Right hindlimb (tissue), 1 donor: ENCODE measurements around the gene WDR82.

Source experiments
- DNase-seq: peaks from one replicate; pipeline ENCODE4 v3.0.0-alpha.2; 2018

WDR82 gene

DNA sequence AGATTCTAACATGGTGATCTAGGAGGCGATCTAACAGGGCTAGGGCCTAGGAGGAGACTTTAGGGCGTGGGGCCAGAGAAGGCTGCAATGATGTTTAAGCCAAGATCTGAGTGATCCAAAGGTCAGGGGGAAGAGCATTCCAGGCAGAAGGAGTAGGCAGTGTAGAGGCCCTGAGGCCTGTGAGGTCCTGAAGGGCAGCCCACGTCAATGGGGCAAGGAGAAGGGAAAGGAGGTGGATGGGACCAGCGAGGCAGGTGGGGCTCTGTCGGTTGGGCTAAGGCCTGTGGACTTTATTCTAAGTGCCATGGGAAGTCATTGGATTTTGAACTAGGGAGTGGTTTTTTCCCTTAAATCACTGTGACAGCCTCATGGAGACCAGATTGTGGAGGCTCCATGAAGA, 27.5 kb upstream of the WDR82 start:
- DNase-seq: no peak

DNA sequence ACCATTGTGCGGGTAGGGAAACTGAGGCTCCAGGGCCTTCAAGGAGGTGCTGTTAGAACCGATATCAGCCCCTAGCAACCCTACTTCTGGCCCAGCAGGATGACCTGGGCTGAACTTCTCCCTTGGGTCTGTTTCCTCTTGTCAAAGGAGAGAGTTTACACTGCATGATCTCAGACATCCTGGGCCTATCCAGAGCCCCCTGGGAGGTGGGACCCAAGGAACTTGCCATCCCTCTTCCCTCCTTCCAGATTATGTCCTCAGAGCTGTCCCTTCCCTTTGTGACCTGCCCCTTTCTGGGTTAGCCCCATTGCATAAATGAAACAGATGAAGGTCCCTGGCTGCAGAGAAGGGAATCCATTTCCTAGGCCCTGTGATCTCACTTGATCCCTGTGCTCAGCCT, 25.4 kb upstream of the WDR82 start:
- no peak for DNase-seq

DNA sequence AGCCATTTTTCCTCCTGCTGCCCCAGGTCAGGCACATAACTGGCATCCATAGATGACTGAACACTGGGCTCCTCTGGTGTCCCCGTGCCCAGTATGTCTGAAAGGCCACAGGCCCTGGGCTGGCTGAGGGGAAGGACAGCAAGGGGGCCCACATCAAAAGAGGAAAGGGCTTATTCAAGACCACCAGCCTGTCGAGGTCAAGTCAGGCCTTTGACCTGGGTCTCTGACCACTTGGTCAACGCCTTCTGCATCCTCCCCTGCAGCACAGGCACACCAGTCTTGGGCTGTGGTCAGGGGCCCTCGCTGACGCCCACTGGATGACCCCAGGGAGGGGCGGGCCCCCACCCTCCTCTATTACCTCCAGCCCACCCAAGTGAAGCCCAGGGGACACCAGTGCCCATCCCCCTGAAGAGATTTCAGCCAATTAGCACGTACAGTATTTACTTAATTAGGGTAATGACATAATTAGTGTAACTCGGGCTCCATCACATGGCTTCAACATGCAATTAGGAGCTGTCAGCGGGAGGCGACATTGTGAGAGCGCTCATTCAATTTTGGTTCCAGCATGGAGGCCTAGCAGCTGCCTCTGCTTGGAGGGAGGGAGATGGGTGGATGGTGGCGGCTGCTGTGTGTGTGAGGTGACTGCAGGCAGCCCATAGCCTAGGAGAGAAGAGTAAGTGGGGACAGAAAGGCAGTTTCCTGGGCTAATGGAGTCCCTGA, 24.1 kb upstream of the WDR82 start:
- DNase-seq: no peak

DNA sequence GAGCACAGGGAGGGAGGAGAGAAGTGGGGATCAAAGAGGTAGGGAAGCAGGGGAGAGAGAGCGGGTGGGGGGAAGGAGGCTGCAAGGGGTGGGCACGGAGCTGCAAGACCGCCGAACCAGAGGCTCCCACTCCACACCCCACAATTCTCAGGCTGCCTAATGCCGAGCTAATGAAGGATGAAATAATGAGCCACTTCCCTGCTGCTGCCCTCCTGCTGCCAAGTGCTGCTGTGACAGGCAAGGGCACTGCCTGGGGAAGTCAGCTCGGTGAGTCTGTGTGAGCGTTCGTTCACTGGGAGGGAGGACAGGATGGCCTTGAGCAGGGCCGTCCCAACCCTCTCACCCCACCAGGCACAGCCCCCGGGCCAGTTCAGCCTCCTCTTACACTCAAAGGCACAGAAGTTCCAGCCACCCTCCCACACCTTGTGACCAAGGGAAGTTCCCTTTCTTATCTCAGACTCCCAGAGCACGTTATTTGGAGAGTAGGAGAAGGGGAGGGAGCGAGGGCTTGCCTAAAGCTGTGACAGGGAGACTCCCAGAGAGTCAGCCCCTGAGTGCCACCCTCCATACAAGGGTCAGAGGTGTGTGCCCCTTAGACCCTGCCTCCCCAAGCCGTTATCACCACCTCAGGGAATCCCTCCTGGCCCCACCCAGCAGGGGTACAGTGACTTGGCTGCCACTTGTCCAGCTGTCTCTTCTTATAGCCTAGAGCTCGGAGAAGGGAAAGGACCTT, 21.6 kb upstream of the WDR82 start:
- no peak for DNase-seq

DNA sequence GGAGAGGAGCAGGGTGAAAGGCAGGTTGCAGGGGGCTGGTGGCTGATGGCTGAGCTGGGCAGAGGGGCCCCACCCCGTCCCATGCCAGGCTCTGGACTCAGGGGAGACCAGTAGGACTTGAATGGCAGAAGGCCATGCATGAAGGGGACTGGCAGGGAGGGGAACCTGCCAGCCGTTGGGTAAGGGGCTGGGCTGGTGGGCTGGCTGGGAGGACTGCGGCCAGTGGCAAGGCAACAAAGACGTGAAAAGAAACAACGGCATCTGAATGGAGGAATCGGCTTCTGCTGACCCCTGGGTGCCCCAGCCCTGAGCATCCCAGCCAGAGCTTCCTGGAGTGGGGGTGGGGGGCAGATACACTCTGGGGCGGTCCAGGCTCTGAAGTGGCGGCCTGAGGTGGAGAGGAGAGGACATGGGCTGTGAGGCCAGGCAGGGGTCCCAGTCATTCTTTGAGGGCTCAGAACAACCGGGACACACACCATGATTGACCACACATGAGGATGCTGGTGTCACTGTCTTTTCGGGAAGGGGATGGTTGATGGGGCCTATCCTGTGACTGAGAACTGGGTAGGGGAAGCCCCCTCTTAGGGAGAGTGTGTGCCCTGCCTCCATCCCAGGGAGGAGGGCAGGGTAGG, 20.9 kb upstream of the WDR82 start:
- DNase-seq: no peak

DNA sequence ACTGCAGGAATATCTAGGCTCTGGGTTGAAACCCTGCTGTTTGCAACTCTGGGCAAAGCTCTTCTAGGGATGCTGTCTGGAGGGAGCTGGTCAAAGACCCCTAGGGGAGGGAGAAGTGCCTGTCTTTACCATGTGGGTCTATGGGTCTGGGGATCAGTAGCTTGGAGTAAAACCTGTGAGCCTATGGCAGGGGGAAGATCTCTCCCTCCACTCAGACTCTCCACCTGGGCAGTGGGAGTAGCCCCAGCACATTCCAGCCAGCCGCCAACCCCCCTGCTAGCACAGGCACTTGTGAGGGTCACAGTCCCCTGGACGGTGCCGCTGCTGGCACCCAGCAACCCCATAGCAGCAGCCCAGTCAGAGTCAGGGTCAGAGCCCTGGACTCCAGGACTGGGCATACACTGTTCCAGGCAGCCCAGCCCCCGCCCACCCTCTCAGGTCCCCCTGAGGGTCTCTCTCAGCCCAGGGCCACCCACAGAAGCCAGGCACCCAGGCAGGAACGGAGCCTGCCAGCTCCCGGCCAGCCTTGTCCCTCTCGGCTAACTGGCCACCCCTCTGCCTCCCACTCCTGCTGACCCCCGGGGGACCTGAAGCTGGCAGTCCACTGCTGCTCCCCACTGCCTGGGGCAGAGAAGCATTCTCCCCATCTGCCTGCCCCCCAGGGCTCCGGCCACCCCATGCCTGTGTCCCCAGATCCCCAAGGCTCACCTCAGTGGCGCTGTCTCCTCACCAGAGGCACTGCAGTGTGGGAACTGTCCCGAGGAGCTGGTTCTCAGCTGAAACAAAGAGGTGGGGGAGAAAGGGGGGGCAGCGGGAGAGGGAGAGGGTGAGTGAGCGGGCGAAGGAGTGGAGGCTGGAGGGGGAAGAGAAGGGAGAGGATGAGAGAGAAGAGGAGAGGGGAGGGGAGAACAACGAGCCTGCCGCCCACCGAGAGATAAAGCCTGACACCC, 20.0 kb upstream of the WDR82 start:
- DNase-seq: no peak

DNA sequence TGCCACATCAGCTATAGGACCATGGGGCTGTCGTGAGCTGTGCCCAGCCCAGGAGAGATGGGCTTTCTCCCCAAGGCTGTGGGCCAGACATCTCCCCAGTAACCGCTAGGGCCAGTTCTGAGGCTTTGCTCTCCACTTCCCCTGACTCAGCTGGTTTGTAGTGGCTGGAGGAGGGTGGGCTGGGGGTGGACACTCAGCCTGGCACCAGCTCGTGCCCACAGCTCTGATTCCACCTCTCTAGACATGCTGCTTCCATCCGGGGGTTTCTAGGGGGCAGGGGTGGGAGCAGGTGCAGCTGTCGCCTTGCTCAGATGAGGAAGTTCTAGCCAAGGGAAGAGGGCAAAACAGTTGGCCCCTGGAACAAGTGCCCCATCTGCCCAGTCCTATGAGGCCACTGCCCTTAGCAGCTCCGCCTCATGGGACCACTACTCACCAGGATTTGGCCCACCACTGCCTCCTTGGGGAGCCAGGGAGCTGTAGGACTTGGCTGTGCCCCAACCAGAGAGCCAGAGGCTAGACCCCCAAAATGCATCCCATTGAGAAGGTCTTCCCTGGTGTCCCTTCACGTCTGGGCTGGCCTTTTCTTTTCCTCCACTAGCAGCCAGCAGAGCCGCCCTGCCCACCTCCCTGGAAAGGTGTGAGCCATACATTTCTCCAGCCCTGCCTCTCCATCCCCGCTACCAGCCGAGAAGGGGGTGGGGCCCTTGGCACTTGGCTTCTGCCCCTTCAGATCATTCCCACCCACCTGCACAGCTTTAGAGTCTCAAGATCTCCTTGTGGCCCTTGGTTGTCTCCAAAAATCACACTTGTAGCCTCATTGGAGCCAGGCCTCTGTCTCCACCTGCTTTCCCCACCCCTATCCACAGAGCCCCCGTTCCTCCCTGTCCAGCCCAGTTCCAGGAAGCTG, 19.0 kb upstream of the WDR82 start:
- DNase-seq: no peak

DNA sequence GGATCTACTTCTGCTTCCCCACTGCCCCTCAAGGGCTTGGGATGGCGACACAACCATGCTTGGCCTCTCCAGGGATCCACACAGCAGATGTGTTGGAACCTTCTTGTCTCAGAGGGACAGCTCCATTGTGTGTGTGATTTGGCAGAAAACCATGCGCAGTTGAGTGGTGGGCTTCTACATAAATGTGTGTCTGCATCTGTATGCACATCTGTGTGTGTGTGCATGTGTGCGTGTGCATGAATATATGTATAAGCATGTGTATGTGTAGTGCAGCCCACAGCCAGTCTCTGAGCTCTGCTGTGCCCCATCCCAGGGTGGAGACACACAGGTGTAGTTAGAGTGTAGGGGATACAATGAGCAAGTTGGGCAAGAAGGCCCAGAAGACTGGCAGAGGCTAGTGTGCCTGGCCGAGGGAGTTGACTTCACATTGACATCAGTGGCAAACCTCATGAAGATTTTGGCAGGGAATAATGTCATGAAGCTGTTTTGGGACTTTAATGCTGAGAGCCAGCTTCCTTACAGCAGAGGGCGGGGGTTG, 17.3 kb upstream of the WDR82 start:
- no peak for DNase-seq

DNA sequence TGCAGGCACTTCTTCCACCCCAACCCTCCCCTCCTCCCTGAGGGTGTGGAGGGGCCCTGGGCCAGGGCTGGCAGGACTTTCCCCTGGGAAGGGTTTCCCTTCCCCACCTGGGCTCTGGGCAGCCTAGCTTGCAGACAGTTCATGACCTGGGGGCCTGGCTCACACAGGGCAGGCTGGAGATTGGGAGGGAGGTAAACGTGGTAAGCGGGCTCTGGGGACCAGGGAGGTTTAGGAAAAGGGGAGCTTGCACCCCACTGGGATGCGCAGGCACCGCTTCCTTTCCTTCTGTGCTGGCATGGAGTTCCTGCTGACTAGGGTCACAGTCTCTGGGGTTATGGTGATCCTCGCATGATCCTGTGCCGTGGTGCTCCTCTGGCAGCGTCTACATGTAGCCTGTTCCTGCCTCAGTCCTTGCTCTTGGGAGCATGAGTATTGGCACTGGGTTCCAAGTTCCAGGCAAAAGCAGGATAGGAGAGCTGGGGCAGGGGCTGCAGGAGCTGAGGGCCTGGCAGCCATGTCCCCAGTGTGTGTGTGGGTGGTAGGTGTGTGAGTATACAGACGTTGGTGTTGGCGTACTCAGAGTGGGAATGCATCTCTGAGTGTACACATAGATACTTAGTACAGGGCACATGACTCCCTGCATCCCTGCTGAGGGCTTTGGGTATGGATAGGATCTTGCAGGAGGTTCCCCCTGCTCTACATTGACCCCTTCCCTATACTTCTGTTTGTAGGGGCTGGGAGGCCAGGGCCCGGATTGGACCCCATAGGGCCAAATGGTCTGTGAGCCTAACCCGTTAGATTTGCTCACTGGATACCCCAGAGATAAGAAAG, 16.1 kb upstream of the WDR82 start:
- no peak for DNase-seq

DNA sequence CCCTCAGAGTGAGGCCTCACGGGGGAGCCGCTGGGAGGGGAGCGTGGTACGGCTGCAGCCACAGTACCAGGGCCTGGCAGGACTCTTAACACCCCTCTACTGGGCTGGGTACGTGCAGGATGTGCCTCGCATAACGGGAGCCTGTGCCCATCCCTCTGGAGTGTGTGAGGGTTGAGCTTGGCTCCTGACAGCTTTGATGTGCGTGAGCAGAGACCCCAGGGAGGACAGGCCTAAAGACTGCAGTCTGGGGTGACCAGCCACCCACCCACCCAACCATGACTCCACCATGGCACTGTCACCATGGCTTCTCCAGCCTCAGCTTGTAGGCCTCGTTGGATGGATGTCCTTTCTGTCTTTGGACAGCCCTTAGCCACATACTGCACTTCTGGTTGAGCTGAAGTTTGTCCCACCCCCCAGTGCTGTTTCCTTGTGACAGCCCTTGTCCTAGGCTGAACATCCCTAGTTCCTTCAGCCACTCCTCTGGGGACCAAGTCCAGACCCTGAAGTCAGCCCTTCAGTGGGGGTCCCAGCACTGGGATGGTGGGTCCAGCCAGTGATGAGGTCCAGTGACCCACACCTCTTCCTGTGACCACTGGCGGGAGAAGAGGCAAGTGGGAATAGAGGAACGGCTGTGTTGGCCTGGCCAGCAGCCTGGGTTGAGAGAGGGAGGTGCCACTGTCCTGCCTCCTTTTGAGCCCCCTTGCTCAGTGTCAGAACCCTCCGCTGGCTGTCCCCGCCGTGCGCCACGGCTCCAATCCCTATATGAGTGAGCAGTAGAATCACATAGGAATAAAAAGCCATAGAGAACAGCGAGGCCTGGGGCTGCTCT, 15.3 kb upstream of the WDR82 start:
- no peak for DNase-seq

DNA sequence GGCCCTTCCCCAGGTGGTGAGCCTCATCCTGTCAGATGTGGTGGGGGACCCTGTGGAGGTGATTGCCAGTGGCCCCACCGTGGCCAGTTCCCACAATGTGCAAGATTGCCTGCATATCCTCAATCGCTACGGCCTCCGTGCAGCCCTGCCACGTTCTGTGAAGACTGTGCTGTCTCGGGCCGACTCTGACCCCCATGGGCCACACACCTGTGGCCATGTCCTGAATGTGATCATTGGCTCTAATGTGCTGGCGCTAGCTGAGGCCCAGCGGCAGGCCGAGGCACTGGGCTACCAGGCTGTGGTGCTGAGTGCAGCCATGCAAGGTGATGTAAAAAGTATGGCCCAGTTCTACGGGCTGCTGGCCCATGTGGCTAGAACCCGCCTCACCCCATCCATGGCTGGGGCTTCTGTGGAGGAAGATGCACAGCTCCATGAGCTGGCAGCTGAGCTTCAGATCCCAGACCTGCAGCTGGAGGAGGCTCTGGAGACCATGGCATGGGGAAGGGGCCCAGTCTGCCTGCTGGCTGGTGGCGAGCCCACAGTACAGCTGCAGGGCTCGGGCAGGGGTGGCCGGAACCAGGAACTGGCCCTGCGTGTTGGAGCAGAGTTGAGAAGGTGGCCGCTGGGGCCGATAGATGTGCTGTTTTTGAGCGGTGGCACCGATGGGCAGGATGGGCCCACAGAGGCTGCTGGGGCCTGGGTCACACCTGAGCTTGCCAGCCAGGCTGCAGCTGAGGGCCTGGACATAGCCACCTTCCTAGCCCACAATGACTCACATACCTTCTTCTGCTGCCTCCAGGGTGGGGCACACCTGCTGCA, 14.0 kb upstream of the WDR82 start:
- DNase-seq: no peak

DNA sequence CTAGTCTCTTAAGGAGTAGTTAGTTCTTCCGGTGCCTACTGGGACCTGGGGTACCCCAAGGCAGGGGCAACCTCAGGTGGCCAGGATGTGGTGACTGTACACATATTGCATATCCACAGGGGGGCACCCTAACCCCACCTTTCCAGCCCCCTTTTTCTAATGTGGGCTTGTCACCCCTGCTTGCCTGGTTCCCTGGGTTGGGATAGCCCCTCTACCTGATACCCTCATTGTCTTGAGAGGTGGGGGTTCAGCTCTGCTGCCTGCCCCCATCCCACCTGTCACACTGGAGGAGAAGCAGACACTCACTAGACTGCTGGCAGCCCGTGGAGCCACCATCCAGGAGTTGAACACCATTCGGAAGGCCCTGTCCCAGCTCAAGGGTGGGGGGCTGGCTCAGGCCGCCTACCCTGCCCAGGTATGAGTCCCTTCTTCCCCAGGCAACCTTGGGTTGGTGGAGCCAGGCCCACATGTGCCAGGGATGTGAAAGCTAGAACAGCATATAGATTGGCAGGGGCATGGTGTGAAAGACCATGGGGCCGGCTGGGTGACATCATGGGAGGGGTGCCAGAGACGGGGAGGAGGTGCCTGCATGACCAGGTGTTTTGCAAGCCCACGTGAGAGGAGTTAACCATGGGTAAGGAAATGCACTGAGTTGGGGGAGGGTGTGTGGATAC, 13.2 kb upstream of the WDR82 start:
- no peak for DNase-seq

DNA sequence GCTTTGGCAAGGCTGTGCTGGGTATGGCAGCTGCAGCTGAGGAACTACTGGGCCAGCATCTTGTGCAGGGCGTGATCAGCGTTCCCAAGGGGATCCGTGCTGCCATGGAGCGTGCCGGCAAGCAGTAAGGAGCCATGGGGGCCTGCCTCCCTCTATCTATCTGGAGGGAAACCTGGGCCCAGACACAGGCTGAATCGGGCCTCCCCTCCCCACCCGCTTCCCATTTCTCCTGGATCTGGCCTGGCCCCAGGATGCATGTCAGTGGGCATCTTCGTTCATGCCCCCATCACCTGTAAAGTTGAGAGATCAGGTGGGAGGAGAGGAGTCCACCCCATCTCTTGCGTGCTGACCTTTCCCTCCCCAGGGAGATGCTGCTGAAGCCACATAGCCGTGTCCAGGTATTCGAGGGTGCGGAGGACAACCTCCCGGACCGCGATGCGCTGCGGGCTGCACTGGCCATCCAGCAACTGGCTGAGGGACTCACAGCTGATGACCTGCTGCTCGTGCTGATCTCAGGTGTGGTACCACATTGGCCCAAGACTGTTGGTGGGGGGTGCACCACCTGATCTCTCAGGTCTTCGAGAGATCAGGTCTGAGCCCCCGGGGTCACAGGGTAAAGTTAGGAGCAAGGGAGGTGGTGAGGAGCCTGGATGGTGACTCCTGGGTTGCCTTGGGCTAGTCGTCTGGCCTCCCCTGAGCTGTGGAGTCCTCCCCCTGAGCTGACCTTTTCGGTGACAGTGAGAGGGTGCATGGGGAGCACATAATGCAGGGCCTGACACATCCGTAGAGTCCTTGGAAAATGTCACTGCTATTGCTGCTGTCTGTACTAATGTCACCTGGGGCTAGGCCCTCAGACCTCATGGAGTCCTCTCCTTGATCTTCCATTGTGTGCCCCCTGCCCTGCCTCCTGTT, 12.4 kb upstream of the WDR82 start:
- no peak for DNase-seq

DNA sequence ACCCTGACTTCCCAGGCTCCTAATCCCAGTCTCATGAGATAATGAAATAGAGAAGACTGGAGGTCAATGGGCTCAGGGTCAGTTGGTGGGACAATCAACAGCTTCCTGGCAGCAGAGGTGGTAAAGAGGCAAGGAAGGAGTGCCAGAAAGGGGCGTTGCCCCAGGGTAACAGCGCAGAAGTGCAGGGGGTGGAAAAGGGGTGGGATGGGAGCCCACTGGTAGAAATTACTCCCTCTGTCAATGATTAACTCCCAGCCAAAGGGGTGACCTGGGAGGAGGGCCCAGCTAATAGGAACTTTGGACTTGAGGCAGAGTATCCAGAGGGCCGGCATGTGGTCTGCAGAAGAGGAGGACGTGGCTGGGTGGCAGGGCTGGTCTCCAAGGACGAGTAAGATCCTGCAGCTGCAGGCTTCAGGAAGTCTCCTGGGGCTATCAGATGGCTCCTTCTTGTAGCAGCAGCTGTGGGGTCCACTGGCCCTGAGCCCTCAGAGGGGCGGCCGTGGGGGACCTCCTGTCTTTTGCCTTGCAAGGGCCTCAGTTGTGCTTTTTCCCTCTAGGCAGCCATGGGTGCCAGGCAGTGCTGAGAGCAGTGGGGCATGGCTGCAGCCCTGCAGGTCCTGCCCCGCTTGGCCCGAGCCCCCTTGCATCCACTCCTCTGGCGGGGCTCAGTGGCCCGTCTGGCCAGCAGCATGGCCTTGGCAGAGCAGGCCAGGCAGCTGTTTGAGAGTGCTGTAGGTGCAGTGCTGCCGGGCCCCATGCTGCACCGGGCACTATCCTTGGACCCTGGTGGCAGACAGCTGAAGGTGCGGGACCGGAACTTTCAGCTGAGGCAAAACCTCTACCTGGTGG, 11.5 kb upstream of the WDR82 start:
- no peak for DNase-seq

DNA sequence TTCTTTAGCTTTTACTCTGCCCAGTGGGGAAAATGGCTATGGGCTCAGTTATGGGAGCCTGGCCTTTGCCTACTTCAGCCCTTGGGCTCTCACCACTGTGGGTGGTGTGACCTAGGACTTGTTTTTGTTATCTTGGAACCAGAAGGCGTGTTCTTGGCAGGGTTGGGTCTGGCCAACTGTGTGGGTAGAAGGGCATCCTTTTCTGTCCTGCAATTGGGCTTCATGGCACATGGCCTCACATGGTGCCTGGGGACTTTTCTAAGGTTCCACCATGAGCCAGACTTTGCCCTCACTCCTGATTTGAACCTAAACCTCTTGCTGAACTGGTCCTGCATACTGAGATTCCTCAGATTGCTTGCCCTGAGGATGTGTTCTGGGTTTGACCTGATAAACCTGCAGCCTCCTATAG, 10.9 kb upstream of the WDR82 start:
- no peak for DNase-seq

DNA sequence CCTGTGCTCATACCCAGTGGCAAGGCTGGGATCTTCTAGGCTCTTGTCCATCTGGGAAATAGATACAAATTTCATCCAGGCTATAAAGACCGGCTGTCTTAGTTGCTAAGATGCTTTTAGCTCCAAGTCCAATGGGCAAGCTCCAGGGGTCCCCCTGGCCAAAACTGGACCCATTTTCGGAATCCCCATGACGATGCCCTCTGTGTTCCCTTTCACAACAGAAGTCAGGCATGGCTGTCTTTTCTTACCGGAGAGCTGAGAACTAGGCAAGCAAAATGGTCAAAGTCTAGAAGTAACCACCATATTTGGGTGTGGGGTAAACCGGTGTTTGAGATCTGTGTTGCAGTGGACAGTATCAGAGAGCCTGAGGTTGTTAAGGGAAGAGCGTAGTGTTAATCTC, 10.2 kb upstream of the WDR82 start:
- DNase-seq: no peak
